H1 (cell line): ENCODE data around the gene CD96. TPM values are rescaled to one million over a fixed set of nuclear protein-coding genes. Genes with fewer than 3 reads are reported as not detected.

Source experiments
- CEBPB ChIP-seq: IDR thresholded peaks from 2 replicates; pipeline ENCODE4 v1.6.1; 2012; ENCODE audit warnings: low read depth, low read length
- CREB1 ChIP-seq: IDR thresholded peaks from 2 replicates; pipeline ENCODE4 v1.6.1; 2012; ENCODE audit warnings: inconsistent platforms
- CTCF ChIP-seq, 3 experiments: IDR thresholded peaks; 1 replicate in 2 of 3; 2 replicates in 1 of 3; pipeline versions ENCODE4 v1.5.1 to v1.6.1; 2011; ENCODE audit warnings: low read length in 3 of 3, mild to moderate bottlenecking in 3 of 3, inconsistent platforms in 2 of 3, low read depth in 1 of 3, moderate library complexity in 1 of 3; ENCODE audit not compliant: insufficient read depth in 1 of 3; ENCODE audit errors: control extremely low read depth in 1 of 3
- SIN3A ChIP-seq, 2 experiments: IDR thresholded peaks in 1 of 2; conservative IDR thresholded peaks in 1 of 2; 2 replicates each; pipeline ENCODE4 v1.6.1; 2011 to 2012; ENCODE audit warnings: low read length in 2 of 2, improper control_type of control experiment in 1 of 2, low read depth in 1 of 2, mild to moderate bottlenecking in 1 of 2
- SP1 ChIP-seq: IDR thresholded peaks from 2 replicates; pipeline ENCODE4 v1.6.1; 2011; ENCODE audit warnings: low read depth, low read length
- SP2 ChIP-seq: IDR thresholded peaks from 2 replicates; pipeline ENCODE4 v1.6.1; 2012; ENCODE audit warnings: mild to moderate bottlenecking, low read length, inconsistent platforms
- USF2 ChIP-seq: IDR thresholded peaks from 2 replicates; pipeline ENCODE4 v1.6.1; 2011; ENCODE audit warnings: low read length, improper control_type of control experiment
- YY1 ChIP-seq: IDR thresholded peaks from 2 replicates; pipeline ENCODE4 v1.6.1; 2011; ENCODE audit warnings: low read depth, mild to moderate bottlenecking, low read length
- ZNF274 ChIP-seq: IDR thresholded peaks from 2 replicates; pipeline ENCODE4 v1.7.0; 2012; ENCODE audit warnings: low read length, borderline replicate concordance; ENCODE audit errors: extremely low read depth
- polyA plus RNA-seq, 7 experiments: library from polyadenylated mRNA; depleted of rRNA in 3 of 7; stranded (reverse) in 5 of 7; unstranded in 2 of 7; fragments of >200 nt in 5 of 7; fragments of 200-250 nt in 2 of 7; gene quantifications; 1 replicate in 5 of 7; 2 replicates in 1 of 7; 4 replicates in 1 of 7; pipeline versions ENCODE4 v1.2.1 to v1.2.3, GENCODE V29; 2011 to 2013; ENCODE audit warnings: missing spikeins in 2 of 7, mixed read lengths in 2 of 7
- total RNA-seq: library from RNA; stranded (reverse); fragmentation: NEBNext Ultra II Directional; extraction: Animal tissue kit (Norgen Biotek cat#: 25700); gene quantifications from 2 replicates; pipeline ENCODE4 v1.2.1, GENCODE V29; 2021

CD96 gene
- total and polyA plus RNA-seq, 2 of the 8 experiments (the other 6 are each of a cell fraction or from before 2014, with no cell fraction given) = not detected

- TF ChIP-seq SIN3A (conservative IDR thresholded peaks at IDR 0.05 in 1 of 2, IDR thresholded peaks at IDR 0.05 in 1 of 2; ENCODE audit: low read depth in 1 of 2, low read length in 2 of 2) (no peak), USF2 (no peak), SP1 (no peak), YY1 (no peak), CTCF (IDR thresholded peaks at IDR 0.05; ENCODE audit: control extremely low read depth in 1 of 3, insufficient read depth in 1 of 3, low read depth in 1 of 3, low read length in 3 of 3) (no peak), CREB1 (no peak), CEBPB (no peak), SP2 (no peak), ZNF274 (no peak)
Measured at GRCh38 chr3:111589303-111590142, 47.5 kb downstream of the CD96 start (continued).
